GM21528 (cell line): Measurements from ENCODE around the gene TRAPPC5.

Source experiments
- ATAC-seq: cut with Tn5 transposase; IDR thresholded peaks from one replicate; pipeline ENCODE4 v1.9.1; 2021; ENCODE audit warnings: mild to moderate bottlenecking, moderate library complexity; ENCODE audit not compliant: unreplicated experiment, low FRiP score

The TRAPPC5 gene

DNA sequence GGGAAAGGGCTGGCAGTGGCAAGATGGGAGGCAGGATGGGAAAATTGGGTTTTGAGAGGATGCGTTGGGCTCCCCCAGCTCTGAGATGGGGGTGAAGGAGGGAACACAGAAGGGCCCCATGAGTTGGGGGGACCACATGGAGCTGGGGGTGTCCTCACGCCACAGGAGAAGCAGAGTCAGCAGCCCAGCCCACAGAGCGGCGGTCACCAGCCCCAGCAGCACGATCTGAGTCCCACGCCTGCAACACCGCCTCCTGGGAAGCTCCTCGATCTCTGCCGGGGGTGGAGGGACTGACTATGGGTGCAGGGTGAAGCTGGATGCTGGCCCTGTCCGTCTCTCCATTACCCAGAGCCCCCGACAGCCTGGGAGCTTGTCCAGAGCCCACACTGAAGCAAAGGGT, 17.9 kb downstream of the TRAPPC5 start:
- no peak for ATAC-seq

DNA sequence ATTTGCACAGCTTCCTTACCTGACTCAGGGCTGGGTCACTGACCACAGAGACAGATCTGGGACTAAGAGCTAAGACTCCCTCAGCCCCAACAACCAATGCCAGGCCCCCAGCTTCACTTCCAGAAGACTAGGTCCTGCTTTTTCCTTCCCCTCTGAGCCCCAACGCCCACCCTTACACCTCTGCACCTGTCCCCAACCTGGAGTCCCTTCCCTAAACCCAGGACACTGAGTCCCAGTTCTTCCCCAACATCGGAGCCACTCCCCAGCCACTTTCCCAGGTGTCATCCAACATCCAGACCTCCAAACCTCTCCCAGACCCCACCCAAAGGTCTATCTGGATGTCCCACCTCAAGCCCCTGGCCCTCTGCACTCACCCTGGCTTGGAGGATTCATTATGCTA, 18.4 kb downstream of the TRAPPC5 start:
- ATAC-seq, result no peak

DNA sequence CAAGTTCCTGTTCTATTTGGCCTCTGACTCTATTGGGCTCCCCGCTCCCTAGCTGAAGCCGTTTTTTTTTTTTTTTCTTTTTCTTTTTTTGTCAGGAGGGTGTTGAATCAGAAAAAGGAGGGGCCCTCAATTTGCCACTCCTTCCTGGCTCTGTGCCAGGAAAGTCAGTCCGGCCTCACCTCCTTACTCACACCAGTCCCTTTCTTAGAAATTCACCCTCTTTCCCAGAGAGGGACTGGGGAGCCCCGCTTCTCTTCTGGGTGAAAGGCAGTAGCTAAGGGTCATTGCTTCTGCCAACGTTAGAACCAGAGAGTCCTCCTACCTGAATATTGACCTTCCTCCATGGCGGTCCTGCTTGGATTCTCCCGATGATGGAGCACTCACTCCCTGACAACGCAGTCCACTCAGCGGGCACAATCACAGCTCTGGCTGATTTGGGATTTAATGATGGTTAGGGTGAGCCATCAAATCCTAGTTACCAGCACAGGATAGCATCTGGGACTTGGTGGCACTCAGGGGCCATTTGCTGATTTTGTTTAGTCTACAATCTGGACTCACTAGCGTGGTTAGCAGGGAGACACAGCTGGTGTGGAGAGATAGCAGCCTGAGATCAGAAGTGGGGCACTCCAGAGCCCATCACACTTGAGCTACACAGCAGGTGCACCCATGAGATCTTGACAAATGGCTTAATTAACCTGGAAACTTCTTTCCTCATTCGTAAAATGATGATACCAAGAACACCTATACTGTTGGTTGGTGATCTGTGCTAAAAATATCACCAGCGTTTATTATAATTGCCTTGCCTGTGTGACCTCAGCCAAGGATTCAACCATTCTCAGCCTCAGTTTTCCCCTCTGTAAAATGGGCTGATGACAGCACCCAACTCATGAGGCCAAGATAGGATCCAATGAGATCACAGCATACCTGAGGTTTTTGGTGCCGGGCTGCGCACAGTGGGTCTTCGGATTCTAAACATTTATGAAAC, 19.1 kb downstream of the TRAPPC5 start:
- no peak for ATAC-seq

- ATAC-seq, result no peak
Measured at GRCh38 chr19:7701049-7701653, 20.5 kb downstream of the TRAPPC5 start.

DNA sequence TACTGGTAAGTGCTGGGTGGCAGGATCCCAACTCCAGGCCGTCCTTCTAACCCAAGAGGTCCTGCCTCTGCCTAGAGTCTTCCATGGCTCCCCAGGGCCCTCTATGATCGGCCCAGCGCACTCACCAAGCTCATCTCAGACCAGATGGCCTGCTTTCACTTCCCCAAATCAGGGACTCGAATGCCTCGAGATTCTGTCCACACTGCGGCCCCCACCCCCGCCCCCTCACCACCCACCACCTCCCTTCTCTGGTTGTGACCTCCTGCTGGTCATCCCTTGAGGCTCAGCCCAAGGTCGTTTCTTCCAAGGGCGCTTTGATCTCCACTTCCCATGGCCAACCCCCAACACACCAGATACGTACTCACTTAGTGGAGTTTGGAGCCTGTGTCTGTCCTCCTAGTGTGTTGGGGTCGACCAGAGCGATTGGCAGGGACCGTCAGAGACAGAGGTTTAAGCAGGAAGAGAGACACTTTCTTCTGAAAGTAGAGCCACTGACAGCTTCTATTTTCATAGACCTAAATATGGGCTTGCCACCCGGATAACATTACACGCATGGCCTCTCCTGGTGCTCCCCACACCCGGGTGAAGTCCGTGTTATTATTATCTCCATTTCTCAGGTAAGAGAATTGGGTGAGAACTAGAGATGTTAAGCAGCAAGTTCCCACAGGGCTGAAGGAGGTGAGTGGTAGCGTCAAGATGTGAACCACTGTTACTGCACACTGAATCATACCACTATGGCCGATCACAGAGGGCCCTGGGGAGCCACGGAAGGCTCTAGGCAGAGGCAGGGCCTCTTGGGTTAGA, 21.2 kb downstream of the TRAPPC5 start, which contains the start of gene FCER2:
Gene FCER2 (minus strand): TSS at position 478 of the 804 bp plus-strand sequence. CDS start 2,371 bp downstream, outside the sequence.
- ATAC-seq, result peak; percentile 51

GRCh38 chr19:7703332-7703731, 22.7 kb downstream of the TRAPPC5 start:
- no peak for ATAC-seq

- no peak for ATAC-seq
Measured at GRCh38 chr19:7704280-7705060, 23.8 kb downstream of the TRAPPC5 start.

- ATAC-seq, result peak; percentile 39
Measured at GRCh38 chr19:7705387-7706187, 25.0 kb downstream of the TRAPPC5 start.

- ATAC-seq, result no peak
Measured at GRCh38 chr19:7706188-7706954, 25.7 kb downstream of the TRAPPC5 start.

- no peak for ATAC-seq
Measured at GRCh38 chr19:7706955-7707456, 26.4 kb downstream of the TRAPPC5 start.

- ATAC-seq, result no peak
Measured at GRCh38 chr19:7709932-7710460, 29.4 kb downstream of the TRAPPC5 start.

DNA sequence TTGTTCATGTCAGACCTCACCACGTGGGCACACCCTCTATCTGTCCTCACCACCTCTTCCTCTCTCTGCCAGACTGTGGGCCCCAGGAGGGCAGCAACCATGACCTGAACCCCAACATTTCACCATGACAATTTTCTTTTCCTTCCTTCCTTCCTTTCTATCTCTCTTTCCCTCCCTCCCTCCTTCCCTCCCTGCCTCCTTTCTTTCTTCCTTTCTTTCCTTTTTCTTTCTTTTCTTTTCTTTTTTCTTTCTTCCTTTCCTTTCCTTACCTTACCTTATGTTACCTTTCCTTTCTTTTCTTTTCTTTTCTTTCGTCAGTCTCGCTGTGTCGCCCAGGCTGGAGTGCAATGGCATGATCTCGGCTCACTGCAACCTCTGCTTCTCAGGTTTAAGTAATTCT, 30.0 kb downstream of the TRAPPC5 start:
- ATAC-seq, result no peak

- ATAC-seq, result no peak
Measured at GRCh38 chr19:7715671-7716070, 35.0 kb downstream of the TRAPPC5 start.

- ATAC-seq, result no peak
Measured at GRCh38 chr19:7716762-7717161, 36.1 kb downstream of the TRAPPC5 start.

- ATAC-seq, result no peak
Measured at GRCh38 chr19:7718668-7719067, 38.0 kb downstream of the TRAPPC5 start.

DNA sequence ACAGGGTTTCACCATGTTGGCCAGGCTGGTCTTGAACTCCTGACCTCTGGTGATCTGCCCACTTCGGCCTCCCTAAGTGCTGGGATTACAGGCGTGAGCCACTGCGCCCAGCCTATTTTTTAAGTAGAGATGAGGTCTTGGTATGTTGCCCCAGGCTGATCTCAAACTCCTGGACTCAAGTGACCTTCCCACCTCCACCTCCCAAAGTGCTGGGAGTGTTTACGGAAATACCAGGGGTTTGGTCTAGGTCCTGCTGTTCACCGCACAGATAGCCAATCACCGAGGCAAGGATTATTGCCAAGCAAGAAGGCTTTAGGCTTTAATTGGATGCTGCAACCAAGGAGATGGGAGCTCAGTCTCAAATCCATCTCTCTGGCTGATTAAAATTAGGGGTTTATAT, 39.7 kb downstream of the TRAPPC5 start:
- no peak for ATAC-seq

- ATAC-seq, result no peak
Measured at GRCh38 chr19:7722231-7722651, 41.6 kb downstream of the TRAPPC5 start.

DNA sequence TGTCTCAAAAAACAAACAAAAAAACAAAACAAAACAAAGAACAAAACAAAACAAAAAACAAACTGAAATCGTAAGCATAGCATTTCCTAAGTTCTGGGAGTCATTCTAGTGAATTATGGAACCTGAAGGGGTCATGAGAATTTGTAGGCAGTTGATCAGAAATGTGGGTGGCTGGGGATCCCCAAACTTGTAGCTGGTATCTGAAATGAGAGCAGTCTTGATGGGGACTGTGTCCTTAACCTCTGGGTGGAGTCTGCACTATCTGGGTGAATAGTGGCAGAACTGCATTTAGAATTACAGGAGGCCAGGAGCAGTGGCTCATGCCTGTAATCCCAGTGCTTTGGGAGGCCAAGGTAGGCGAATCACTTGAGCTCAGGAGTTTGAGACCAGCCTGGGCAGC, 45.2 kb downstream of the TRAPPC5 start:
- ATAC-seq, result no peak
